HG02970 (cell line): ENCODE results near the gene ZNF774.
"Not testable (repeated sequence)": the region's sequence is repeated elsewhere in the genome, so short reads cannot be mapped to it uniquely, and the experiment has no call there.

ENCODE experiments used
- ATAC-seq: cut with Tn5 transposase; IDR thresholded peaks from one replicate; pipeline ENCODE4 v1.9.1; 2021; ENCODE audit warnings: mild to moderate bottlenecking, moderate library complexity, moderate number of reproducible peaks; ENCODE audit not compliant: unreplicated experiment, low FRiP score

ZNF774 gene

DNA sequence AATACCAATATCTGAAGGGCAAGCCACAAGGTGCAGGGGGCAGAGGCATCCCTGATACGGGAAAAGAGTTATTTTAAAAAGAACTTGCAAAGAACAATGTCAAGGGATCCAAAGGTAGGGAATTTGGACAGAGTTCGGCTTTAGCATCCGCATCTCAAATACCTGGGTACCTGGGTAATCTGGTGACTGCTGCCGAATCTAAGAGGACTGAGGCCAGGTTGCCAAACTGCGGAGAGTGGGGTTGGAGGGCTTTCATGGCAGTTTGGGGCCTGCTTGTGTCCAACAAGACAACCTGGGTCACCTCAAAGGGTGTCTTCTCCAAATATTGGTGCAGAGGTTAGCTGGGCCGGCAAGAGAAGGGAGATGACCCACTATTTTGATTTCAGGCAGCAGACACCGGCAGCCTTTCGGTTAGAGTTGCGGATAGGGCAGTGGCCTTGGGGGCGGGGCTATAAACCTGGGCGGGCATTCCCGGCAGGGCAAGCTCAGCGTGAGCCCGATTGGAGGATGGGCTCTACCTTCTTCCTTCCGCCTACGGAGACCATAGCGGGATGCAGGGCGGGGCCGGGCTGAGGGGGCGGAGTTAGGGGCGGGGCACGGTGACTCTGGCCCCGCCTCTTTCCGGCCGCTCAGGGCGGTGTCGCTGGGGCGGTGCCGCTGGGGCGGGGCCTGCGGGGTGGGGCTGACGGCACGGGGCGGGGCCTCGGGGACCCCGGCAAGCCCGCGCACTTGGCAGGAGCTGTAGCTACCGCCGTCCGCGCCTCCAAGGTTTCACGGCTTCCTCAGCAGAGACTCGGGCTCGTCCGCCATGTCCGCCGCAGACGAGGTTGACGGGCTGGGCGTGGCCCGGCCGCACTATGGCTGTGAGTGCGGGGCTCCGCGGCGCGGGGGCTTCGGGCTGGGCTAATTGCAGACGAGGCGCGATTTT, 35.7 kb downstream of the ZNF774 start, which contains the start of gene IQGAP1:
IQGAP1 (plus strand) TSS at position 709 of the 928 bp plus-strand sequence; CDS start at position 809, 100 bp downstream.
- peak; percentile 86 for ATAC-seq

DNA sequence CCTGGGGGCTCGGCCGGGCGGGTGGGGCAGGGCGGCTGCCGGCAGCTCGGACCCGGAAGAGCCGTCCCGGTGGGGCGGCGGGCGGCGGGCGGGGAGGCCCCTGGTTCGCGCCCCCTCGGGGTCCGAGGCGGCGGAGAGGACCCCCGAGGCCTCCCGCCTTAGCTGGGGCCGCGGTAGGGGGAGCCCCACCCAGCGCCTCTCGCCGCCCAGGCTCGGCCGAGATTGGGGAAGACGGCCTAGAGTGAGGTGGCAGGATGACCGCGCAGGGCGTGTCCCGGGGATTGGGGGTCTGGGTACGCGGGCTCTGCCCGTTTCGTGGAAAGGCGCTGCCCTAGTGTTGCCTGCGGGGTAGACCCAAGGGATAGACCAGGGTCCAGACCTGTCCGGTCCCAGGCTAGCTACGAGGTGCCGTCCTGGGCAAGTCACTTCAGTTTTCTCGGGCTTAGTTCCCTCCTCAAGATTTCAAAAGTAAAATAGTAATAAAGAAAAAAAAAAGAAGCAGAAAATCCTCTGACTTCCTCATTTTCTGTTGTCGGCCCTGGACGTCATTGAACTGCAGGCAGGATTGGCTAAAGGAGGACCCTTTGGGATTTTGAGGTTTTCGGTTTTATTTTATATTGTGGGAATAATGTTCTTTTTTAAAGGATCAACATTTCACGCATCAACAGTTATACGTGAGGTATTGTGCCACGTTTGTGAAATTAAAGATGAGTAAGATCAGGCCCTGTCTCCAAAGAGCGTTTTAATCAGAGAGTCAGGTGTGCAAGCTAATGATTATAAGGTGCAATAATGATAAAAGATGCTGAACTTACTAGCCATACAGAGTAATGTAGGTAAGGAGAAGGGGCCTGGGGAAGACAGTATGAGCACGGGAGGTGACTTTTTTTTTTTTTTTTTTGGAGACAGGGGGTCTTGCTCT, 36.6 kb downstream of the ZNF774 start:
- peak; percentile 38 for ATAC-seq

DNA sequence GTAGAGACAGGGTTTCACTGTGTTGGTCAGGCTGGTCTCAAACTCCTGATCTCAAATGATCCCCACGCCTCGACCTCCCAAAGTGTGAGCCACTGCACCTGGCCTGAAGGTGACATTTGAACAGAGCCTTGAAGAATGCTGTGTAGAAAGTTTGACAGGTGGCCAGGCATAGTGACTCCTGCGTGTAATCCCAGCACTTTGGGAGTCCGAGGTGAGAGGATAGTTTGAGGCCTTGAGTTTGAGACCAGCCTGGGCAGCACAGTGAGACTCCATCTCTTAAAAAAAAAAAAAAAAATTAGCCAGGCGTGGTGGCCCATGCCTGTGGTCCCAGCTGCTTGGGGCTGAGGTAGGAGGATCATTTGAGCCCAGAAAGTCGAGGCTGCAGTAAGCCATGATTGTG, 37.4 kb downstream of the ZNF774 start:
- no peak for ATAC-seq

DNA sequence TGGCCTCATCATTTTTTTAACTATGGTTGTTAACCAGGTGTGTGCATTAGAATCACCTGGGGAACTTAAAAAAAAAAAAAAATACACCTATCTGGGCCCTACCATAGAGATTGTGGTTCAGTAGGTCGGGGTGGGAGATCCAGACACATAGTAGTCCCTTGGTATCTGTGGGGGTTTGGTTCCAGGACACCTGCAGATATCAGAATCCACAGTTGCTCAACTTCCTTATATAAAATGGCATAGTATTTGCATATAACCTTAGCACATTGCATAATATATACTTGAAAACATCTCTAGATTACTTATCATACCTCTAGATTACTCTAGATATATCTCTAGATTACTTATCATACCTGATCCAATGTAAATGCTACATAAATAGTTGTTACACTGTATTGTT, 41.0 kb downstream of the ZNF774 start:
- ATAC-seq = no peak

DNA sequence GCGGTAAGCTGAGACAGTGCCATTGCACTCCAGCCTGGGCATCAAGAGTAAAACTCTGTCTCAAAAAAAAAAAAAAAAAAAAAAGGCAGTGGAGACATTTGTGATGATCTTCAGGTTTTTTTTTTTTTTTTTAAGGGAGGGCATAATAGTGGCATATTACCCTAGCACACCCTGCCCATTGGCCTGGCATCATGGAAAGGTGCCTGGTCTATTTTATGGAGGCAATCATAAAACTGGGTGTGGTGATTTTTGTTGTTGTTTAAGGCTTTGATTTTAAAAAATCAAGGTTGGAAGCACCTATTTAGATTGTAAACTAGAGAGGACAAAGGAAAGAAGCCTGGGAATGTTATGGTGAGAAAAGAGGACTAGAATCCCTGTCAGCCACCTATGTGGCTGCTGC, 42.0 kb downstream of the ZNF774 start:
- no peak for ATAC-seq

DNA sequence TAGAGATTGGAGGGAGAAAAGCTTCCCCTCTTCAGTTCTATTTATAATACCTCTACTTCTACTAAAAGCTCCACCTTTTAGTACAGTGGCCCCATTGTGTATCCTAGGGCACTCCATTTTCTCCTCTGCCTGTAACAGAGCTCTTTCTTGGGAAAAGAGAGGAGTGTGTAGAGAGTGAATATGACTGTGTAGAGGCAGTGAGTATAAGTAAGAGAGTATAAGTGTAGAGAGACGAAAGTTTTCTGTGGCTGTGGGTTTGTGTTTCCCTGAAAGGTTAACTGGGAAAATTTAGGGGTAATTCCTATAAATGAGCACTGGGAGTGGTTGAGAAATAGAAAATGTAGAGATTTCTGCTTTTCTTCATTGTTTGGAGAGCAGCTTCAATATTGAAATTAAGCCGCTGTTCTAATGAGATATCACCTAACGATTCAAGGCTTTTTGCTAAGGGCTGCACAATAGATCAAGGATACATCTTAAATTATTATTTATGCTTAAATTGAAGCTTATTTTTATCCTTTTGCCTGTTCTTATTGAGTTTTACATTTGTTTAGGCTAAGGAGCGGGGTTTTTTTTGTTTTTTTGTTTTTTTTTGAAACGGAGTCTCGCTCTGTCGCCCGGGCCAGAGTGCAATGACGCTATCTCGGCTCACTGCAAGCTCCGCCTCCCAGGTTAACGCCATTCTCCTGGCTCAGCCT, 42.8 kb downstream of the ZNF774 start:
- ATAC-seq = no peak

DNA sequence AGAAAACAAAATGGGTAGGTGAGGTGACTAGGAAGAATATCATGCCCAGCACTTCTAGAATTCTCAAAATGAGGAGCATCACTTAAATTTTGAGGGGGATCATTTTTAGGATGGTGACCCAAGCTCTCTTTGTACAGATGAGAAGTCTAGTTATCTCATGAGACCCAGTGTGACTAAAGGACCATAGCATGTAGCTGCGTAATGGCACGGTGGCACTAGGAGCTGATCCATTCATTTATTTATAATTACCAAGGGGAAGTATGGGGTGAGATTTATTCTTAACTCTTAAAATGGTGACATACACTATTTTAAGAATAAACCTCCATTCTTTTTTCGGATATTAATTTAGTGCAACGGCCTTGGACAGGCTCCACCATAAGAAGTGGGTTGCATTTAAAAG, 44.2 kb downstream of the ZNF774 start:
- ATAC-seq = no peak

DNA sequence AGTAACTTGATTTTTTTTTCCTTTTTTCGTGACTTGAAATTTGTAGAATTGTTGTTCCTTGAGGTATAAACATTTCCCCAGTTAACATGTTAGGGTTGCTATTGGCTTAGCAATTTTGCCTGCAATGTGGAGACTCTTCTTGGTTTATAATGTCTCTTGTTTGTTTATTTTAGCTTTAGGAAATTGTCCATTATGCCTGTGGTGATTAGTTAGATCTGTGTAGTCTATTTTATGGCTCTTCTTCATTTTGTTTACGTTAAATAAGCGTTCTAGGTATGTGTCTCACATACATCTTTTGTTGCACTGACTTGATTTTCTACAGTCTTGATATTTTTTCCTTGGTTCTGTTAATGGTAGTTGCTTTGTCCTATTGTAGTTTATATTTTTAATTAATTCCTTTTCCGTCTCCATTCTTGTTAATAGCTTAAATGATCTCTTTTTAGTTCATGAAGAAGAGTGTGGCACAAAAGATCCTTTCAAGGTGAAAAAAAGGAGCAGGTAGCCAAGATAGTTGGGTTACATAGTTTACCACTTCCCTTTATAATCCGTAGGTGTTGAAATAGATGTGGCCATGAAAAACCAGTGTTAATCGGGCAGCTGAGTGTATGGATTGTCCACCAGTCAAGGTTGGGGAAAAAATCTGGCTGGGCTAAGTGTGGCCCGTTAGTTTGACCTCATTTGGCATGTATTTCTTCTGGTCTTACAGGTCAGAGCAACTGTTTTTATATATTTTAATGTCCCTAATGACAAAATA, 48.1 kb downstream of the ZNF774 start:
- no peak for ATAC-seq

DNA sequence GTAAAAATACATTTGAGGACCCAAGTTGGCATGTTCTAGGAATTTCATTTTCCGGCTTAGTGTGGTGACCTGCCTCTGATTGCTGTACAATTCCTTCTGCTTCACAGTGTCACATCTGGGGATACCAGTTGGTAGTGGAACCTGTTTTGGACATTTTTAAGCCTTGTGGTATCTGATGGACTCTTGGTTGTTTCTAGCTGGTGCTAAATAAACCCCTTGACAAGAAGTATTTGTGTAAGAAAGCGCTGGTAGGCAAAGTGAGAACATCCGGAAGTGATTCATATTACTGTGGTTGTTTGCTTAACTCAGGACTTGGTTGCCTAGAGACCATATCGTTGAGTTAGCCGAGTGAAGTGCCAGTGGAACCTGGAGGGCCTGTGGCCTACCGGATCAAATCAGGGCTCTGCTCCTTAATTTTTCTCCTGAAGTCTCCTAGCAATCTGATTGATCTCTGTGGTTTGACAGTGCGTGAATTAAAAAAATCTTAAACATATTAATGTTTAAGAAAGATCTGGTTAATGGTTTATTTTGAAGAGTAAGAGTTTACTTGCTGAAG, 48.8 kb downstream of the ZNF774 start:
- ATAC-seq = peak; percentile 89

DNA sequence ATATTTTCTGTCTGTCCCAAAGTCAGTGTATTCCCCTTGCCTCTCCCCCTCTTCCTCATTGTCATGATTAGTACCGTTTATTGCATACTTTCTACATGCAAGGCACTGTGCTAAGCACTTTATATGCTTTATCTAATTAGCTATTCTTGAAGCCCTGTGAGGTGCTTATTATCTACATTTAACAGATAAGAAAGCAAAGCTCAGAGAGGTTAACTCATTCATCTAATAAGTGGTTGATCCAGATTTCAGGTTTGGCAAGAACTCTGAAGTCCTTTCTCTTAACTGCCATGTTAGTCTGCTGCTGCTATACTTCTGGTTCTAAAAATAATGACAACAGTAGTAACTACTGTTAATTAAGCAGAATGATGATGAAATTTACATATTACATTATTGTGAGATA, 49.4 kb downstream of the ZNF774 start:
- no peak for ATAC-seq

DNA sequence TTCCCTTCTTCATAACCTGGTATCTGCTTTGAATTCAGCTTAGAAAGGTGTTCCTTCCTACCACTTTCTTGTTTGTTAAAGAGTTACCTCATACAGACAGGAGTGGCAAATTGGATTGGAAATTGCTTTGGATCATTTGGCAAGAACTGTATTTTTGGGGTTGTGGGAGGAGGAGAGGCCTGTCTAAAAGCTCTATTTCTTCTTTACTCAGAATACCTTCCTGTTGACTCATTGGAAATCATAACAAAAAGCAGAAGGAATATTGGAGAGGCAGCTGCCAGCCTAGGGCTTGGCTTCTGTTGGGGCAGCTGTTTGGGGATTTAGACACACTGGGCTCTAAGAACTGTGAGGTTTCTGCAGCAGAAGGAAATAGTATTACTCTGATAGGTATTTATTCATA, 50.1 kb downstream of the ZNF774 start:
- no peak for ATAC-seq

DNA sequence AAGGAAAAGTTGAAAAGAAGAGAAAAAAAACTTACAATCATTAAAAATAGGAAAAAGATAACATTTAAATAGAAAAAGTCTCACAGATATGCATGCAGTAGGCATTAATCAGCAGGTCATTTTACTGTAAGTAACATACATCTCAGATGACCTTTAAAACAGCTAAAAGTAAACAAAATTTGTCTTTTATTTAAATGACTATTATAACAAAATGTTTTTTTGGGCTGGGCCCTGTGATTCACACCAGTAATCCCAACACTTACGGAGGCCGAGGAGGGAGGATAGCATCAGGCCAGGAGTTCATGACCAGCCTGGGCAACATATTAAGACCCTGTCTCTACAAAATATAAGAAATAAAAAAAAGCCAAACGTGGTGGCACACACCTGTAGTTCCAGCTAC, 50.7 kb downstream of the ZNF774 start:
- ATAC-seq = no peak

DNA sequence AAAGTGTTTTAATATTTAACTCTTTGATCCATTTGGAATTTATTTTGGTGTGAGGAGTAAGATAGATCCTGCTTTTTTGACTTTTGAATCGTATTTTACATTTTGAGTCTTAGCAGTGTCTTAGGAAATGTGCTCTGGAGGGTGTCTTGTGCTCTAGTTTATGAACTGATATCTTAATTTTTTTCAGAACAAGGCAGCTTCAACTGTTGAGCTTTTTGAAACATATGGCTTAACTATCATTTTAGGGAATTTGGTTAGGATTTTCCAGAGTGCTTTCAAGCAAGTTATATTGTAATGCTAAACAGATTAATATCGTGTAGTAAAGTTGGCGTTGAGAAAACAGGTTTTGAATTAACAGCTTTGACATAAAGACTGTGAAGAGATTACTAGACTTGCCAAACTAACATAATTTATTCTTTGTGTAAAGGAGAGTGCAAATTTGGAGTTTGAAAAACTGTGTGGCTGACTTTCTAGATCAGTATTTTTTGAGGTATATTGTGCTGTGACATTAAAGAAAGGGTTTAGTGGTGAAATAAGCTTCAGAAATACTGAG, 53.0 kb downstream of the ZNF774 start:
- no peak for ATAC-seq

DNA sequence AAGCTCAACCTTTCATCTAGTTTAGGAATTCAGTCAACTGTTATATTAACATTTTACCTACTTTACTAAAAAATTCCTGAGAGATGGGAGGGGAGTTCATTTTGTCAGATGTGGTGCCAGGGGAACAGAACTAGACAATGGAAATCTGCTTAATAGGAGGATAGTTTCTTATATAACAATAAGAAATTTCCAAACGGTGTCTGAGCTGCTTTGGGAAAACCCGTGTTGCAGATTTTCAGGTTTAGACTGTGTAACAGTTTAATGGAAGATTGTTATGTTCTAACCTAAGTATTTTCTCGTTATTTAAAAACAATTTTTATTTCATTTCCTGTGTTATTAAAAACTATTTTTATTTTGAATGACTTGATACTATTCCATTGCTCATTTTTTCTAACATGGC, 55.3 kb downstream of the ZNF774 start:
- ATAC-seq = no peak

DNA sequence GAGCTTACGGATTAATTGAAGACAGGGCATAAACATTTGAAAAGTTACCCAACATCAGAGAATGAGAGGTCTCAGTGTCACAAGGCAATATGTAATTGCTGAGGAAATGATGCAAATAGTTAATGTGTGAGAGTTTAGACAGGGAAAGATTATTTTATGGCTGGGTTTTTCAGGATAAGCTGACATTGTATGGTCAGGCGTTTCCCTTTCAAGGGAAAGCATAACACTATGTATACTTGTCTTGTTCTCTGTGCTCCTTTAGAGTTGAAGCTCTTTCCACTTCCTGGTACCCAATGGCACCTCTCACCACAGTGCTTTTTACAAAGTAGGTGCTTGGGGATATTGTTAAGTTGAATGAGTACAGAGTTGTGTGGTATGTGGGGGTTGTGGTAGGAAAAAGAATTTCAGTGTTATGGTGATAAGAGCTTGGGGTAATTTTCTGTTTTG, 55.8 kb downstream of the ZNF774 start:
- no peak for ATAC-seq

DNA sequence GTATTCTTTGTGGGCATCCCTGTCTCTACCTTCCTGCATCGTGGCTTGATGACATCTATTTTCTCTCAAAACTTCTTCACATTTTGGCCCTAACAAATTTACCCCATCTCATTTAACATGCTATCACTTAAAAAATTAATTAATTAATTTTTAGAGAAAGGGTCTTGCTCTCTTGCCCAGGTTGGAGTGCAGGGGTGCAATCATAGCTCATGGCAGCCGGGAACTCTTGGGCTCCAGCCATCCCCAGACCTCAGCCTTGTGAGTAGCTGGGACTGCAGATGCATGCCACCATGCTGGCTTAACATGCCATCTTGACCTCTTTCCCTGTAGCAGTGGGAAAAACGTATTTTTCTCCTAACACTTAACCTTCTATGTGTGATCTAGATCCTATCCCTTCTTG, 56.6 kb downstream of the ZNF774 start:
- no peak for ATAC-seq

DNA sequence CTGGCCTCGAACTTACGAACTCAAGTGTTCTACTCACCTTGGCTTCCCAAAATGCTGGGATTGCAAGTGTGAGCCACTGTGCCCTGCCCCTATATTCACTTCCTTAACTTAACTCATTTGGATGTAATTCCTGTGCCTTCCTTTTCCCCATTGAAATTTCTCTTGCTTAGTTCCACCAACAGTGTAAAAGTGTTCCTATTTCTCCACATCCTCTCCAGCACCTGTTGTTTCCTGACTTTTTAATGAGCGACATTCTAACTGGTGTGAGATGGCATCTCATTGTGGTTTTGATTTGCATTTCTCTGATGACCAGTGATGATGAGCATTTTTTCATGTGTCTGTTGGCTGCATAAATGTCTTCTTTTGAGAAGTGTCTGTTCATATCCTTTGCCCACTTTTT, 57.5 kb downstream of the ZNF774 start:
- not testable (repeated sequence) for ATAC-seq

DNA sequence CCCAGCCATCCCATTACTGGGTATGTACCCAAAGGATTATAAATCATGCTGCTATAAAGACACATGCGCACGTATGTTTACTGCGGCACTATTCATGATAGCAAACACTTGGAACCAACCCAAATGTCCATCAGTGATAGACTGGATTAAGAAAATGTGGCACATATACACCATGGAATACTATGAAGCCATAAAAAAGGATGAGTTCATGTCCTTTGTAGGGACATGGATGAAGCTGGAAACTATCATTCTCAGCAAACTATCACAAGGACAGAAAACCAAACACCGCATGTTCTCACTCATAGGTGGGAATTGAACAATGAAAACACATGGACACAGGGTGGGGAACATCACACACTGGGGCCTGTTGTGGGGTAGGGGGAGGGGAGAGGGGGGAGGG, 58.2 kb downstream of the ZNF774 start:
- ATAC-seq = not testable (repeated sequence)

DNA sequence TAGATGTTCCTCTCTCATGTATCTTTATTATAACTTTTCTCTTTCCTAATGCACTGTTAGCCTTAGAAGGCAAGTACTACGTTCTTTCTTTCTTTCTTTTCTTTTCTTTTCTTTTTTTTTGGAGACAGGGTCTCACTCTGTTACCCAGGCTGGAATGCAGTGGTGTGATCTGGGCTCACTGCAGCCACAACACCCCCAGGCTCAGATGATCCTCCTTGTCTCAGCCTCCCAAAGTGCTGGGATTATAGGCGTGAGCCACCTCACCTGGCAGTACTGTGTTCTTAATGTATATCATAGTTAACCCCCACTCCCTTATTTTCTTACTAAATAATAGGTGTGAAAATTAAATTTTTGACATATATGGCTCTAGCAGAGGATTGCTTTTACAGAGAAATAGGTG, 59.1 kb downstream of the ZNF774 start:
- ATAC-seq = no peak
